Right lobe of liver (tissue), 6 donors: ENCODE measurements around the gene GSTCD. TPM values are rescaled to one million over a fixed set of nuclear protein-coding genes. Genes with fewer than 3 reads are reported as not detected.

ENCODE experiments used
- ATAC-seq, 4 donors: fragments of 200-7000 bp; cut with Tn5 transposase; one replicate each; pipeline ENCODE4 v1.9.1; 2020; ENCODE audit warnings: mild to moderate bottlenecking in 4 of 4, moderate library complexity in 4 of 4
- DNase-seq, 3 donors: peaks; one replicate each; pipeline ENCODE4 v3.0.0-alpha.2; 2020
- H3K27ac ChIP-seq, 3 donors: fragments of 200-600 bp; one replicate each; pipeline ENCODE4 v1.8.0; 2022
- H3K27me3 ChIP-seq, 2 donors: fragments of 200-600 bp; one replicate each; pipeline ENCODE4 v1.8.0; 2022
- H3K36me3 ChIP-seq, 4 donors: fragments of 200-600 bp; sonication (generic) in 1 of 4; one replicate each; pipeline versions ENCODE4 v1.5.1 to v1.8.0; 2017 to 2022; ENCODE audit warnings: control low read depth in 1 of 4
- H3K4me1 ChIP-seq, 4 donors: fragments of 200-600 bp; sonication (generic) in 1 of 4; one replicate each; pipeline versions ENCODE4 v1.5.1 to v1.8.0; 2017 to 2022; ENCODE audit warnings: control low read depth in 1 of 4
- H3K4me3 ChIP-seq, 3 donors: fragments of 200-600 bp; one replicate each; pipeline ENCODE4 v1.8.0; 2022
- H3K9me3 ChIP-seq, 4 donors: fragments of 200-600 bp; sonication (generic) in 1 of 4; one replicate each; pipeline versions ENCODE4 v1.5.1 to v1.8.0; 2017 to 2022; ENCODE audit warnings: control low read depth in 1 of 4
- POLR2A ChIP-seq: fragments of 450-650 bp; IDR thresholded peaks from one replicate; pipeline ENCODE4 v1.6.1; 2017; ENCODE audit warnings: antibody characterized with exemption, mild to moderate bottlenecking
- WGBS: methylation state at CpG from one replicate; pipeline ENCODE4 v1.1.6; 2018; ENCODE audit warnings: low coverage, low lambda C conversion rate; ENCODE audit not compliant: insufficient coverage; ENCODE audit errors: missing lambda C conversion rate; 5-methylcytosine and 5-hydroxymethylcytosine counted together
- intact Hi-C, 2 donors: fragments of 100-400 bp; cut with DNase I; formaldehyde crosslinking; loops; one replicate each; pipeline versions ENCODE4 v1.11.2 to v1.14.1; 2022
- total RNA-seq, 6 experiments: library from RNA; depleted of rRNA in 2 of 6; stranded (reverse); fragments of >200 nt in 2 of 6; fragmentation: NEBNext Ultra II Directional in 3 of 6; extraction: Animal tissue kit (Norgen Biotek cat#: 25700) in 3 of 6; gene quantifications; one replicate each; pipeline versions ENCODE4 v1.1.0 to v1.2.4, GENCODE V29; 2016 to 2023
- TF ChIP-seq, protein P1 (sequence below), 4 donors: fragments of 200-600 bp in 3 of 4; fragments of 450-650 bp in 1 of 4; IDR thresholded peaks; one replicate each; pipeline versions ENCODE4 v1.5.1 to v1.8.0; 2016 to 2022; ENCODE audit warnings: antibody characterized with exemption in 4 of 4, mild to moderate bottlenecking in 2 of 4
- donor health status: DM: no; HTN: yes; CAD: no.
- donor health status: DM: no; HTN: no; CAD: no.
- donor health status: DM: no; HTN: no; CAD: no.
- donor health status: DM: no; HTN: yes; CAD: no.
- donor health status: DM: no; HTN: yes; CAD: no.

The GSTCD gene
- total RNA-seq, 6 experiments from 2014 or later, result 2.6 to 11.0 (median 3.6) TPM

GRCh38 chr4:105785792-105786191 lies 77.2 kb downstream of the GSTCD start:
- ATAC-seq (no peak), DNase-seq (no peak)
- Histone ChIP-seq H3K9me3 (no peaks in the 10 kb centered on the region), H3K36me3 (no peaks in the 10 kb centered on the region), H3K27ac (no peak overlapping the region), H3K27me3 (no peaks in the 10 kb centered on the region), H3K4me1 (no peaks in the 10 kb centered on the region), H3K4me3 (no peak overlapping the region)
- TF ChIP-seq, protein P1, sequence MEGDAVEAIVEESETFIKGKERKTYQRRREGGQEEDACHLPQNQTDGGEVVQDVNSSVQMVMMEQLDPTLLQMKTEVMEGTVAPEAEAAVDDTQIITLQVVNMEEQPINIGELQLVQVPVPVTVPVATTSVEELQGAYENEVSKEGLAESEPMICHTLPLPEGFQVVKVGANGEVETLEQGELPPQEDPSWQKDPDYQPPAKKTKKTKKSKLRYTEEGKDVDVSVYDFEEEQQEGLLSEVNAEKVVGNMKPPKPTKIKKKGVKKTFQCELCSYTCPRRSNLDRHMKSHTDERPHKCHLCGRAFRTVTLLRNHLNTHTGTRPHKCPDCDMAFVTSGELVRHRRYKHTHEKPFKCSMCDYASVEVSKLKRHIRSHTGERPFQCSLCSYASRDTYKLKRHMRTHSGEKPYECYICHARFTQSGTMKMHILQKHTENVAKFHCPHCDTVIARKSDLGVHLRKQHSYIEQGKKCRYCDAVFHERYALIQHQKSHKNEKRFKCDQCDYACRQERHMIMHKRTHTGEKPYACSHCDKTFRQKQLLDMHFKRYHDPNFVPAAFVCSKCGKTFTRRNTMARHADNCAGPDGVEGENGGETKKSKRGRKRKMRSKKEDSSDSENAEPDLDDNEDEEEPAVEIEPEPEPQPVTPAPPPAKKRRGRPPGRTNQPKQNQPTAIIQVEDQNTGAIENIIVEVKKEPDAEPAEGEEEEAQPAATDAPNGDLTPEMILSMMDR (IDR thresholded peaks at IDR 0.05), result no peak
- TF ChIP-seq POLR2A, result no peak
- intact Hi-C loops, result no loop called here

GRCh38 chr4:105786748-105787147 lies 78.2 kb downstream of the GSTCD start:
- H3K4me3 ChIP-seq, result no peak overlapping the region
- no peaks in the 10 kb centered on the region for H3K27me3 ChIP-seq
- no peaks in the 10 kb centered on the region for H3K36me3 ChIP-seq
- TF ChIP-seq POLR2A, result no peak
- TF ChIP-seq, protein P1 (IDR thresholded peaks at IDR 0.05), result no peak
- H3K9me3 ChIP-seq, result no peaks in the 10 kb centered on the region
- WGBS, result 82% methylated on average over 3 of the region's 3 CpGs
- no peak overlapping the region for H3K27ac ChIP-seq
- DNase-seq (no peak), ATAC-seq (no peak)
- H3K4me1 ChIP-seq, result no peaks in the 10 kb centered on the region
- intact Hi-C loops, result no loop called here

- Histone ChIP-seq H3K9me3 (no peaks in the 10 kb centered on the region), H3K4me1 (no peaks in the 10 kb centered on the region), H3K27me3 (no peaks in the 10 kb centered on the region), H3K36me3 (no peaks in the 10 kb centered on the region), H3K4me3 (no peak overlapping the region), H3K27ac (no peak overlapping the region)
- ATAC-seq (no peak), DNase-seq (no peak)
- WGBS, result 100% methylated on average over 1 of the region's 1 CpG
- TF ChIP-seq, protein P1 (IDR thresholded peaks at IDR 0.05), result no peak
- TF ChIP-seq POLR2A, result no peak
- intact Hi-C loops, result no loop called here
Observed at GRCh38 chr4:105797225-105797624, 88.6 kb downstream of the GSTCD start.

GRCh38 chr4:105805501-105806120 lies 97.0 kb downstream of the GSTCD start:
- Histone ChIP-seq H3K9me3 (no peaks in the 10 kb centered on the region), H3K27me3 (no peaks in the 10 kb centered on the region), H3K27ac (no peak overlapping the region), H3K36me3 (no peaks in the 10 kb centered on the region), H3K4me1 (no peaks in the 10 kb centered on the region), H3K4me3 (no peak overlapping the region)
- intact Hi-C loops, result no loop called here
- ATAC-seq, result no peak
- 100% methylated on average over 1 of the region's 1 CpG for WGBS
- TF ChIP-seq POLR2A, result no peak
- TF ChIP-seq, protein P1 (IDR thresholded peaks at IDR 0.05), result no peak
- no peak for DNase-seq

DNA sequence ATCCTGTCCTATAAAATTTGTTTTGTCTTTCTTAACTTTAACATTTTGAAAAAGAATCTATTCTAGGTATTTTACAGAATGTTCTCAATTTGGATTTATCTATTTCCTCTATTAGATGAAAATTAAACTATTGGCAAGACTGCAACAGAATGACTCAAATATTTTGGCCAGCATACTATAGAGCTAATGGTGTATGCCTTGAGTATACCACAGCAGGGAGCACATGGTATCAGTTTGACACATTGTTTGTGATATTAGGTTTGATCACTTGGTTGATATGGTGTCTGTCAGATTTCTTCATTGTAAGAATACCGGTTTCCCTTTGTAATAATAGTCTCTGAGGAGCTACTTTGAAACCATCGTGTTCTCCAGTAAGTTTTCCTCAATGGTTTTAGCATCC lies 98.9 kb downstream of the GSTCD start:
- Histone ChIP-seq H3K27ac (no peak overlapping the region), H3K27me3 (no peaks in the 10 kb centered on the region), H3K4me1 (no peaks in the 10 kb centered on the region), H3K4me3 (no peak overlapping the region), H3K36me3 (no peaks in the 10 kb centered on the region), H3K9me3 (no peaks in the 10 kb centered on the region)
- ATAC-seq (no peak), DNase-seq (no peak)
- WGBS, result 86% methylated on average over 2 of the region's 2 CpGs
- intact Hi-C loops, result no loop called here
- TF ChIP-seq, protein P1 (IDR thresholded peaks at IDR 0.05), result no peak
- TF ChIP-seq POLR2A, result no peak
